Stimulated activated CD4-positive, alpha-beta T cell treated with anti-CD3 and anti-CD28 coated beads, Interleukin-15, amount 100 ng/mL, for 48 hours (primary cell): ENCODE results near the gene MUC2.

ENCODE experiments used
- DNase-seq, 2 donors: peaks; one replicate each; pipeline ENCODE4 v3.0.0-alpha.2; 2020; ENCODE audit warnings: low read depth in 2 of 2

MUC2 gene

DNA sequence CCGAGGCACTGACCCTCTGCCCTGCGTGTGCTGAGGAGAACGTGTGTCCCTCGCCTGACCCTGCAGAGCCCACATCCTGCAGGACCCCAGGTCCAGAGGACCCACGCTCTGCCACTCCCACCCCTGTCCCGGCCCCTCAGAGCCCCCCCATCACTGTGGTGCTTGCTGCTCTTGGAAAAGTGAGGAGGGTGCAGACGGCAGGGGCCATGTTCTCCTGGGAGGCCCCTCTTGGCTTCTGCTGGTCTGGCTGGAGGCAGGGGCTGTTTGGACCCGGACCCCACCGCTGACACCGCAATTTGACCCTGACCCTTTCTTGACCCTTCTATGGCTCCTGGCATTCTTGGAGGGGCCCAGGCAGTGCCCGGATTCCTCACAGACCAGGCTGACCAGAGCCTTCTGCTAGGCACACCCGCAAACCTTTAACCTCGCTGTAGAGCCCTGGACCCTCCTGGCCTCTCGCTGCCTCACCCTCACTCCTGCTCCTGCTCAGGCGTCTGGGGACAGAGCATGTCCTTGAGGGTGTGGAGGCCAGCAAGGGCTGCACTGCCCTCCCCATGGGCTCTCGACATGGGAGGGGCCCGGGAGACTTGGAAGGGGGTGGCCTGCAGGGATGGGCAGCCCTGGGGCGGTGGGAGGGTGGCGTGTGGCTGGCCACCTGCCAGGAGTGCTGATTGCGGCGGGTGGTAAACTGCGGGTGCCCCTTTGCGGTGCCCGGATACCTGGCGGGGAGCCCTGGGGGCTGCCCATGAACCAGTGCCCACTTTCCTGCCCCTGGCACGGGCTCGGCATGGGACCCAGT is 46.1 kb downstream of the MUC2 start:
- no peak for DNase-seq

DNA sequence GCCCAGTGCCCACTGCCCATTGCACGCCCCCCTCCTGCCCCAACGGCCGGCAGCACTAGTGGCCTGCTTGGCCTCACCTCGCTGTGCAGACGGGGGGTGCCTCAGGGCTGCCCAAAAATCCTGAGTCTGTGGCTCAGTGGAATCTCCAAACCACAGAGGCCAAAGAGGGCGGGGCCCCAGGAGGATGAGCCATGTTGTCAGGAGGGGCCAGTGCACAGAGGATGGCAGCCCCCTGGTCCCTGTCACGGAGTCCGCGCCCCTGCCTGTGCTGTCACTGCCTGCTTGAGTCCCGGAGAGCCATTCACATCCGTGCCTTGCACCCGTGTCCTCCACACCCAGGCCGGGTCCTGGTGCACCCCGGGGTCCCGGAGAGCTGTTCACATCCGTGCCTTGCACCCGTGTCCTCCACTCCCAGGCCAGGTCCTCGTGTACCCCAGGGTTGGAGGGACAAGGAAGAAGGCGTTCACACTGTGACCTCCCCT is 46.7 kb downstream of the MUC2 start:
- no peak for DNase-seq

DNA sequence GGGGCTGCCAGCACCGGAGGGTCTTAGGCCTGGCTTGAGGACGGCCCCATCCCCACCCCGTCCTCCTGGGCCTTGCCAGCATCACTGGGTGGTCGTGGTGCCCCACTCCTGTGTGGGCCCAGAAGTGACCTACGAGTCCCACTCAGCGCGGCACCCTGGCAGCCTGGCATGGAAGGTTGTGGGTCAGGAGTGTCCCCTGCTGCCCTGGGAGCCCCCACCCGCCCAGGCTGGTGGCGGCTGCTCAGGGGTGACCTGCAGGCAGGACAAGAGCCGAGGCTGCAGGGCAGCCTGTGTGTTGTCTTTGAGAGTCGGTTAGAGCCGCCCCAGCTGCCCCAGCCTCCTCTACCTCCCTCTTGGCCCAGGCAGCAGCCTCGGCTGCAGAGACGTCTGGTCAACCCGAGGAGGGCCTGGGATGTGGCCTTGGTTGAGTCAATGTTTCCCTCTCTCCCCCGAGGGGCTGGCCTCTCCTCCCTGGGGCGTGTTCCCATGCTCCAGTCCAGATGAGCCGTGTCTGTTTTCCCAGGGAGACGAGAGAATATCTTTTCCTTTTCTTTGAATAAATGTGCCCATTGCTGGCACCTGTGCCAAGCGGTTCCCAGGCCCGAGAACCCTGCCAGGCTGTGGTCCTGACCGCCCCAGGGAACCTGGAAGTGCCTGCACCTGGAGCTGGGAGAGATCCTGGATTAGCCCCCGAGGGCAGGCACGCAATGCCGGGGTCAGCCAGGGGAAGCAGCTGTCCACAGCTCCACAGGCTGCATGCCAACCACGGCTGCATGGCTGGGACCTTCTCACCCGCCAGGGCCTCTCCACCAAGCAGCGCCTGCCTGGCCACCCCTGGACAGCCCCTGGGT is 47.4 kb downstream of the MUC2 start:
- no peak for DNase-seq

DNA sequence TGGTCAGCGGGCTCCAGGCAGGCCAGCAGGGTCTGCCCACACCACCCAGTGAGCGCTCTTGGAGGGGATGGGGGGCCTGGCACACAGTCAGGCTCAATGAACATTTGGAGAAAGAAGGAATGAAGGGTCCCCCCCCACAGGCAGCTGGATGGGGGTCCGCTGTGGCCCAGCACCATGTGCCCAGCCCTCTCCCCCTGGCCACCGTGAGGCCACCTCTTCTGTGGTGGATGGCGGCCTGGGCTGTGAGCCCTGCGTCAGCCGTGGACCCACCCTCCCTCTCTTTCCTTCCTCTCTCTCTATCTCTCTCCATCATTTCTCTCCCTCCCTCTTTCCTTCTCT is 48.0 kb downstream of the MUC2 start:
- DNase-seq: no peak

DNA sequence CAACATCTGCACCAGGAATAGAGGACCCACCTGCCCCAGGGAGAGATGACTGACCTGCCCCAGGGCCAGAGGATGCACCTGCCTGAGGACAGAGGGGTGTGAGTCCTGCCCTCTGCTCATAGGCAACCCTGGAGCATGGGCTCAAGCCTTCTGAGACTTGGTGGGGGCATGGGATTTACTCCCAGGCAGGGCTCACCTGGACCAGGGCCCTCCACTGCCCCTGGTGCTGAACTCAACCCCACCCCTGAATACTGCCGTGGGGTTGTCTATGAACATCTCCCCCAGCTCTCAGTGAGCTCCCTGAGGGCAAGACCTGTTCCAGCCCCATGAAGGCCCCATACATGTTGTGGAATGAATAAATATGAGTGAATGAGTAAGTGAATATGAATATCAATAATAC is 49.3 kb downstream of the MUC2 start:
- no peak for DNase-seq
